Middle frontal gyrus (tissue), 1 donor: ENCODE measurements around the gene RGS17.
"Not testable (repeated sequence)": the region's sequence is repeated elsewhere in the genome, so short reads cannot be mapped to it uniquely, and the experiment has no call there.

ENCODE experiments used
- DNase-seq: peaks from one replicate; pipeline ENCODE4 v3.0.0-alpha.2; 2015; ENCODE audit warnings: low spot score; ENCODE audit errors: extremely low spot score

Gene RGS17, protein sequence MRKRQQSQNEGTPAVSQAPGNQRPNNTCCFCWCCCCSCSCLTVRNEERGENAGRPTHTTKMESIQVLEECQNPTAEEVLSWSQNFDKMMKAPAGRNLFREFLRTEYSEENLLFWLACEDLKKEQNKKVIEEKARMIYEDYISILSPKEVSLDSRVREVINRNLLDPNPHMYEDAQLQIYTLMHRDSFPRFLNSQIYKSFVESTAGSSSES

DNA sequence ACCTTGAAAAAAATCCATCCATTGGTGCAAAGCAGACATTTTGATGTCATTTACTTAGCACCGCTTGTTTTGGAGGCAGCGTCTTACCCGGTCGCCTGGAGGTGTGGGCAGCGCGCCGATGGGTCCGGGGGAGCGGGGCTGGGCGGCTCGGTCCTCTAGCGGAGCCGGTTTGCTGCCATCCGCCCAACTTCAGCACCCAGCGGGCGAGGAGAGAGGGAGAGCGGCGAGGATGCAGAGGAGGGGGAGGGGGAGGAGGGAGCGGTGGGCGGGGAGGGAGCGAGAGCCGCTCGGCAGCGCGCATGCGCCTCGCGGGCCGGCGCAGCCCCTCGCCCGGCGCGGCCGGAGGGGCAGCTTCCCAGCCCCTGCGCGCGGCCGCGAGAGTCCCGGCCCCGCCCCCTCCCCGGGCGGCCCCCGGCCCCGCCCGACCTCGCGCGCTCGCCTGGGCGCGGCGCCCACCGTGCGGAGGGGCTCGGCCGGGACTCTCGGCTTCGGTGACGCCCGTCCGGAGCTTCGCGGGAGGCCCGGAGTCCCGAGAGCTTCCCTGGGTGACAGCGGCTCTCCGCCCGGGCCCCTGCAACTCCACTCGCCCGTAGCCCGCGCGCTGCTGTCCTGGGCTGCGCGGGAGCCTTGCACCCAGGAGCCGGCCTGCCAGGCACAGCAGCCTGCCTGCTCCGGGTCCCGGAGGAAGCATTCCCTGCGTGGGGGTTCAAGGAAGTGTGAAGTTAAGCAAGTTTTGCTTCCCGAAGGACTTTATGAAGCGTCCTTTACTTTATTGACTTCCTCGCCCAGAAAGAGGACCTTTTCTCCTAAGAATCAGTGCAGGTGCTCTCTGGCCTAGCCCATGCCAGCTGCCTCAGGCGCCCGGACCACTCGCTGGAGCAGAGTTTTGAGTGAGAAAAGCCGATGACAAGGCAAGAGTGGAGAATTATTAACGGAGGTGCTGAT lies at the start of gene RGS17:
Gene RGS17 (minus strand): TSS at position 246 of the 945 bp plus-strand sequence. CDS start 87,264 bp downstream, outside the sequence.
- DNase-seq: no peak

DNA sequence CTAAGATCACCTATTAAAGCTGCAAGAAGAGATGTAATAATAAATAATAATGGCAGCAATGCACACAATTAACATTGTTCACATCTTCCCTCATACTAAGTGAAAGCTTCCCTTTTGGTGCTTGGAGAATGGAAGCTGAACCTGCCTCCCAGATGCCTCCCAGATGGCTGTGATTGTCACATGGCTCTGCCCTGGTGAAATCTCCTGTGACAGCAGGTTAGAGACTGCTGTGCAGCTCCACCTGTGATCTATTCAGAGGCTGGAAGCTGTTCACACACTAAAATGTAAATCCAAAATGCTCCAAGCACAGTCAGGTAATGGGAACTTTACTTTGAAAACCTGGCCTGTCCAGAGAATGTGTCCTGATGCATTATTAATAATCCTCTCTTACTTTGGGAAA lies 41.7 kb upstream of the RGS17 start:
- DNase-seq: no peak

DNA sequence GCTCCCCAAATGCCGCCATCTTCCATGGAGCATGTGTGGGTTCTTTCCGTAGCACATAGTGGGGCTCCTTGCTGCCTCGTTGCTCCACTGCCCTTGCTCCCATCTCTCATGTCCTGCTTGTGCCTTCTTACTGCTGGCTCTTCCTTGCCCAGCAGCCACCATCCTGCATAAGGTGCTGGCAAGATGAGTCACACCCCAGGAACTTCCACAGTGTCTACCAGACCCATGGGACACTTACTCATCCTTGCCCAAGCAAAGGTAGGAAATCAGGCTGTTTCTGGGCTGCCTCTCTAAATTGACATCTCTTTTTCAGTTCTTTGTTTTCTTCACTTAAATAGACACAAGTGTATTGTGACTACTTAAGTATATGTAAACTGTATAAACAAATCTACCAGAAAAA lies 39.4 kb upstream of the RGS17 start:
- DNase-seq: no peak

DNA sequence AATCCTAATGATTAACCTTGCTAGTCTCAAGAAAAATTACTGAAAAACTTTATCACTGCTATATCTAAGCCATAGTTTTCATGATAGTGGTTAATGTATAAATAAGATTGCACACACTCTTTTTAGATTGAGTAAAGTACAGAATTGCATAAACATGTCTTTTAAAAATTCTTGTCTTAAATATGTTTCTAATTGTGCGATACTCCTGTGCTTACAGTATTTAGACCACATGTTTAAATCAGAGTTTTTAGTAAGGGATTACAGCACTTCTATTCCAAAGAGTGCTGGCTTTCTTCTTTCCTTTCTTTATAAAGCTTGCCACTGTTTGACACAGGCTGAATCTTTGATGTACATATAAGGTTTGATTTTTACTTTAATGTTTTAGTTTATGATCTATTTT lies 36.8 kb upstream of the RGS17 start:
- no peak for DNase-seq

DNA sequence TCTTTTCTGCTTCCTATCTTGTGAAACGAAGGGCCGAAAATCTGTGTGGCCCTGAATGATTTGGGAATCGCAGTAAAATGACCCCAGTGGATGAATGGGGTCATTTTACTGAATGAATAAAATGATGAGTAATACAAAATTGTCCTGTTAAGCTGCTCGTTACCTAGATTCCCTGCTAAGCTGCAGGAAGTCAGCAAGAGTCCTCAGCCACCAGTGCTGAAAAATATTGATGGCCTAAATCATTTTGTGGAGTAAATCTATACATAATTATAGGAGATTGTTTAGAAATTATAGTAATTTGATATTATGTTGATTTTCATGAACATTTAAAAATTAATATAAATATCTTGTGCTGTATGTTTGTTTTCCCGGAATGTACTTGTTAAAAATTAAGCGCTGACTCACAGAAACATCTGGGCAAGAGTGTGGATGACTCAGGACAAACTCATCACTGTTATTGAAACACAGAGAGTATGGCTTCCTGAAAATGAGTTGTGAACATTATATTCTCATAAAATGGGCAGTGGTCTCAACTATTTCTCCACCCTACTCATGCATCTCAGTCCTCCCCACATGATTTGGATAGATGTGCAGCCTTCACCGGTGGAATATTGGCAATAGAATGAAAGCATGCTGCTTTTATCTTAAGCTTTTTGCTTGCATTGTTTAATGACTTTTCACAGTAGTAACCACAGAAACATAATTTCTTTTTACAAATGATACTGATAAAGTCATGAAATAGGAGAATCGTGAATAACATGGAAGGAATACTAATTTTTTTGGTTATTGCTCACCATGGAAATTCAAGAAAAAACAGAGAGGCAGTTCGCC lies 36.2 kb upstream of the RGS17 start:
- no peak for DNase-seq

DNA sequence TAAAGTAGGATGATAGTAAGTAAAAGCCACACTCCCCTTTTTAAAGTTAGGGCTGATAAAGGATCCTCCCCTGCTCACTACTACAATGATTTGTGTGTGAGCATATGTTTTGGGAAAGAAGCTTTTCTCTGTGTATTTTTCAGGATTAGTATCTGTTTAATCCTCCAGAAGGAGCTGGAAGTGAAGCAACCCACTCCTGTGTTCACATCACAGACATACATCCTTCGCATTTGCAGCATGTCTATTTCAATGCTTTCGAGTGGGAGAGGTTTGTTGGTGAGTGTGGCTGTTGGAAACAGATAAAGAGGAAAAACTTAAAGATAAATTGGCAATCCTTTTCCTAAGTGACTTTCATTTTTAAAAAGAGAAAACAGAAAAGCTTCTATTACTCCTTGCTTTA lies 31.6 kb upstream of the RGS17 start:
- DNase-seq: no peak

DNA sequence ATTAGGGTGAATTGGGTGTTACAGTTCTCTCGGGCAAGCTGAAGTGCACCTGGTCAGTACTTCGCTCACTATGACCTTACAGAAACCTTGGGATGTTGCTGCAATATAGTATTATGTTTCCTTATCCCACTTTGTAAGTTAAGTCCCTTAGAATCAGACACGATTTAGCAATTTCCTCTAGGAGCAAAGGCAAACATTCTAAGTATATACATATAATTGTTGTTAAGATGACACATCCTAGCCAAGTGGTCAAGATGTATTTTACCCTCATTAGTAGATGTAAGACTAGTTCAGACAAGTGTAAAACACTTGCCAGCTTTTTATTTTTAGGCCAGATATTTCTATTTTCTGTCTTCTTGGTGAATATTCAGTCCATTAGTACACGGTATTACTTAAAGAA lies 31.1 kb upstream of the RGS17 start:
- DNase-seq: no peak

DNA sequence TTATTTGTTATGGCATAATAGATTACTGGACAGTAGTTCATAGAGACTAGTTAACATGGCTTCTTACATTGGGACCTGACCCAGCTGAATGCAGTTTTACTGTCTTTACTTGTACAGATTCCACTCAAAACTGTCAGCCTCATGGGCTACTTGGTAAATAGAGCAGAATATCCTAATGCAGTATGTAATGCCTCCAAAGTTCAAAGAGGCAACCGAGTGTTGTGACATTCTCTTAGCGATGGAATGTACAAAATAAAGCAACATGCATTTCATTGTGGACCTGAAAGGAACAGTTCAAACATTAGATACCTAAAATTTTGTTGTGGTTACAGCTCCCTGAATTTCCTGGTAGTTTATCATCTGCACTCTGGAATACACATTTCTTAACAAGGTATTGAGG lies 29.1 kb upstream of the RGS17 start:
- no peak for DNase-seq

DNA sequence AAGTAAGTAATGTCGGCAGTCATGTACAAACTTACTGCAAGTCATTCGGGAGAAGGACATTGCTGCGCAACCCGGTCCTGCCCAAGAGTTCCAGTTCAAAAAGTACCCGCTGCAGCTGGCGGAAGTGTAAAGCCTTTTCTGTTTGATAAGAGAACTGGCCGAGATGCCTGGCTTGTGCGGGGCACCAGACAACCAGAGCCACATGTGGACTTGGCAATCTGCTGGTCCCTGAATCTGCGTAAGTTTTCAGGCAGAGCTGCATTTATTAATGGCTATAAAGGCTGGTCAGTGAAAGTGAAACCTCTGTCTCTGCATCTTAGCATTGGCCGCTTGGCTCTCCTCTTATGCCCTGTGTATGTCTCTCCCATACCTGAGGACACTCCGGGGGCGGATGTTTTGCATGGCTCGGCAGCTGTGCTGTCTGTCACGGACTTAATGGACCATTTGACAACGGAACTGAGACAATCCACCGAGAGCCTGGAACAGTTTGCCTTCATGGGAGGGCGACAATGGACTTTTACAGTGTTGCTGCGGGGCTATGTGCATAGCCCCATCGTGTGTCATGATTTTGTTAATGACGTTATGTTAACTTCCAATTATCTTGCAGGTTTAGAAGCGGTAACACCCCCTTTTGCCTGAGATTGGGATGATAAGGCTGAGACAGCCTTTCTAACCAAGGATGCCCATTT lies 19.8 kb upstream of the RGS17 start:
- no peak for DNase-seq

DNA sequence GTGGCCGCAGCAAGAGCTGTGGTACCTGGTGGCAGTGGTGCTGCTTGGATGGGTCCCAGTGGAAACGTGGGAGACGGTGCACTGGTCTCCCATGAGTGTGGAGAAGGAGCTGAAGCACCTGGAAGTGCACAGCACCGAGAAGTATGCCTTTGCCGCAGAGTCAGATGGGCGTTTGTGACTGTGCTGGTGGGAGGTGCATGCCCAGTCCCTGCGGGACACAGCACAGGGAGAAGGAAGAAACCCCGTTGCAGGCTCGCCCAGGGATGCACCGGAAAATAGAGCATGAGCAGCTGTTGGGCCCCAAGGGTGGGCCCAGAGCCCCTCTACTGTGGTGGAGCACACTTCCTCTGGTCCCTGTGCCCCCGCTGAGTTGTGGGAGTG lies 19.3 kb upstream of the RGS17 start:
- no peak for DNase-seq

DNA sequence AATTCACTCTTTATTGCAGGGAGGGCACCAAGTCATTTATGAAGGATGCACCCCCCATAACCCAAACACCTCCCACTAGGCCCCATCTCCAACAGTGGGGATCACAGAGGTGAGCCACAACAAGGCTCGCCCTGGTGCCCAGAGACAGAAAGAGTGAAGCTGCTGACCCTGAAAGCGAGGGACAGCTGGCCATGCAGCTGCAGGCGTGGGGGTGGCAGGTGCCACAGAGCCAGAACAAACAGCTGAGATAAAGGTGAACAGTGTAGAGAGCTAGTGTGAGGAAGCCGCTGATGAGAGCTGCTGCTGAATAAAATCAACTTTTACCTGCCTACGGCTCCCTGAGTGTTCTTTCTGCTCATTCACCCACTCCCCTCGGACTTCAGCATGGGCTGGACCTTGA lies 18.8 kb upstream of the RGS17 start:
- no peak for DNase-seq

DNA sequence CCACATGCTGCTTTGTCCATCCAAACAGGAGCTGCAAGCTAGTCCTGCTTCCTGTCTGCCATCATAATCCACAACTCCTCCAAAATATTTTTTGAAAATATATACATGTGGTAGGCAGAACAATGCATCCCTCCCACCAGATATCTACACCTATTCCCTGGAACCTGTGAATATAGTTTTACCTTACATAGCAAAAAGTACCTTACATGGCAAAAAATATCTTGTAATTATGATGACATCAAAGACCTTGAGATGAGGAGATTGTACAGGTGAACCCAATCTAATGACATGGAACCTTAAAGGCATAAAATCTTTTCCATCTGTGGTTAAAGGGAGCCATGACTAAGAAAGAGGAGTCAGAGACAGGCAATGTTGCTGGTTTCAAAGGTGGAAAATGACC lies 15.3 kb upstream of the RGS17 start:
- DNase-seq: no peak

DNA sequence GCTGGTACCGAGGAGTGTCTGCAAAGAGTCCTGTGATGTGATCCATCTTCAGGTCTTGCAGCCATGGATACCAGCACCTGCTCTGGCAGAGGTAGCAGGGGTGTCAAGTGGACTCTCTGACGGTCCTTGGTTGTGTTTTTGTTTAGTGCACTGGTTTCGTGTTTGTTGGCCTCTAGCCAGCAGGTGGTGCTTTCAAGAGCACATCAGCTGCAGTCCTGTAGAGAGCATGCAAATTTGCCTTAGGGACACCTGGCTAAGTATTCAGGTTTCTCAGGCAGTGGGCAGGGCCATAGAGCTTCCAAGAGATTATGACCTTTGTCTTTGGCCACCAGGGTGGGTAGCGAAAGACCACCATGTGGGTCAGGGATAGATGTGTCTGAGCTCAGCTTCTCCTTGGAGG lies 14.5 kb upstream of the RGS17 start:
- DNase-seq: no peak

DNA sequence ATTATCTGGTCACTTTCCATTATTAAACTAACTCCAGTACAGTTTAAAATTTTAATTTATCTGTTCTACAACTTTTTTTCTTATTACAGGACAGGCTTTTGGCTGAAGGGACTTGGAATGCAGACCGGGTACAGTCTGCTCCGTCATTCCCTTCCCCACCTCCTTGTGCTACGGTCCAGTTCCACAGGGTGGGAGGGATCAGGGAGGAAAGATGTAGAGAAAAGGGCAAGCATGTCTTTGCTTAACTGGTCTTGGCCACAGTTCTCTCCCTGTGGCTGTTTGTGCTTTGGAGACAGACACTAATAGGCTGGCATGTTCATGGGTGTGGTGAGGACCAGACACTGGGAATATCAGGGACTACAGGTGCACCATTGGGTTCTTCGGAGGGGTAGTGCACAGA lies 12.1 kb upstream of the RGS17 start:
- no peak for DNase-seq

DNA sequence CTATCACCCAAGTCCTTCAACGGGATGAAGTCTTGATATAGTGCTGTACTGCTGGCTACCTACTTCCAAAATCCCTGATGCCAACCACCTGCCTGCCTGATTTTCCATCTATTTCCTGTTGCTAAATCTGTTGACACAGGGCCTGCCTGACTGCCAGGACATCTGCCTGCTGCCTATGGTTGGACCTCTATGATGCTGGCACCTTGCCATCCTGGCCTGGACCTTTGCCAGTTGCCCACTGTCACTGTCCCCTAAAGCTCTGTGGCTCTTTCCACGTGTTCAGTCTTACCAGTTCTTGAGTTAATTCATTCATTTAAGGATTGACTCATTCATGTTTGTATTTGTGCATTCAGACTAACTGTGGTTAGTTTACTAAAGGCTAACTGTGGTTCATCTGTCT lies 9.2 kb upstream of the RGS17 start:
- no peak for DNase-seq

DNA sequence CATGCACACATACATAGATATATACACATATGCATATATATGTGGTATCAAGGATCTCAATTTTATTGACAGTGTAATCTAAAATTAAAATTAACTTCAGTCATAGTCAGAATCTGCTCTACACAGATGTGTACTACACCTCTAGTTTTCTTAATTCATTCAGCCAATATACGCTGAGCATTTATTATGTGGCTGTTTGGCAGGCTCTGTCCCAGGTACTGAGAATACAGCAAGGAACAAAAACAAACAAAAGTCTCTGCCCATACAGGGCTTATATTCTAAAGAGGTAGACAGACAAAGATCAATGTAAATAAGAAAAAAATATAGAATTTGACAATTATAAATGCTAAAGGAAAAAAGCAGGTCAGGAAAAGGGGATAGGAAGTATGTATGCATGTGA lies 7.8 kb upstream of the RGS17 start:
- no peak for DNase-seq

DNA sequence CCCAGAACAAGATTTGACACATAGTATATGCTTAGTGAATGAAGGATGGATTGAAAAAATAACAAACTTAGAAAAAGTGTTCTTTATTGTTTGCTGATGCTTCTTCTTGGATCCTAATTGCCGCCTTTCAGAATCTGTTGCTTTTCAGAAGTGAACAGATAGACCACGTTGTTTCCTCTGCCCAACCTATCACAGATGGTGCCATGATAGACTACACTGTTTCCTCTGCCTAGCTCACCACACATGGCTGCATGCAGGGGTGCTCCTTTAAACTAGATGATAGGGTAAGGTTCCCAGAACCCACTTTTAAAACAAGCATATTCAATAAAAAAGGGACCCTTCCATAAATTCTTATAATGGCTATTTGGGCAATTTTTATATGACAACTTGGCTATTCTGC lies 4.6 kb upstream of the RGS17 start:
- no peak for DNase-seq

DNA sequence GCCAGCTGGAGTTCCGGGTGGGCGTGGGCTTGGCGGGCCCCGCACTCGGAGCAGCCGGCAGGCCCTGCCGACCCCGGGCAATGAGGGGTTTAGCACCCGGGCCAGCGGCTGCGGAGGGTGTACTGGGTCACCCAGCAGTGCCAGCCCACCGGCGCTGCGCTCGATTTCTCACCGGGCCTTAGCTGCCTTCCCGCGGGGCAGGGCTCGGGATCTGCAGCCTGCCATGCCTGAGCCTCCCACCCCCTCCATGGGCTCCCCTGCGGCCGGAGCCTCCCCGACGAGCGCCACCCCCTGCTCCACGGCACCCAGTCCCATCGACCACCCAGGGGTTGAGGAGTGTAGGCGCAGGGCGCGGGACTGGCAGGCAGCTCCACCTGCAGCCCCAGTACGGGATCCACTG lies 2.6 kb upstream of the RGS17 start:
- DNase-seq: not testable (repeated sequence)

DNA sequence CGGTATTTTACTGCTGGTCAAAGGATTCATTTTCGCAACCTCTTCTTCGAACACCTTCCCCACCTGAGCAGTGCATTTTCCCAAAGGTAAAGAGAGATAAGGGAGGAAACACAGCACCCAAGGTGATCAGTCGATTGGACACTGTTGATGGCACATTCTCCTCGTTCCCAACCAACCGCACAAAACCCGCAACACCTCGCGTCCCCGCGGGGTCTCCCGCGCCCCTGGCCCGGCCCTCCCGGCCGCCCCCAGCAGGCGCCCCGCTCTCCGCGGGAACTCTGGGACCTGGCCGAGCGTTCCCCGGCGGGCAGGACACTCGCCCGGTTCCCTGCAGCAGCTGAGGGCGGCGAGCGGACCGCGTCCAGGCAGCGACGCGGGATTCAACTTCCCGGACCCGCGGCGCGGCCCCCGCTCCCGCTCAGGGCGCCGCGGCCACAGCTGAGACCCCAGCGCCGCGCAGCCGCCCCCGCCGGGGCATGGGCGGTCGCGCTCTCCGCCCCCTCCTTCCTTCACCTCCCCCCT lies 506 bp downstream of the RGS17 start:
- no peak for DNase-seq

DNA sequence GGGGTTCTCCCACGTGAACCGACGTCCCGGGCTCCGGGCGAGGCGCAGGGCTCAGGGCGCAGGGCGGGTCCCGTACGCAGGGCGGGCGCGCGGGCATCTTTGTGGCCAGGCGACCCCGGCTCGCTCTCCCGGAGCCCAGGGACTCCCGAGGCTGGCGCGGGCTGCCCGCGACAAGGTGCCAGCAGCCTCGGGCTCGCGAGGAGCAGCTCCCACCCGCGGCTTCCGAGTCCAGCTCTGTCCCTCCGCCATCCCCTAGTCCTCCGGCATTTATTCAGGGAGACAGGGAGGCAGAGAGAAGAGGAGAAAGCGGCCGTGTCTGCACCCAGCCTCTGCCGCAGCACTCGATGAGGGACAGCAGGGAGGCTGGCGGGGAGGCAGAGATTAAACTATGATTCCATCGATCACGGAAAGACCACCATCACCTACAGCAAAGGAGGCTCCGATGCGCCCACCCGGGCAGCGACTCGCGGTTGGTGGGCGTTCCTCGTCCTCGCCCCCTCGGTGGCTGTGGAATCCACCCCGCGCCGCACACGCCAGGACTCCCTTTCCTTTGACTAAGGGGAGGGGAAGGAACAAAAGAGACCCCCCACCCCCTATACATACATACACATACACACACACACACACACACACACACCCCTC lies 1.1 kb downstream of the RGS17 start:
- no peak for DNase-seq

DNA sequence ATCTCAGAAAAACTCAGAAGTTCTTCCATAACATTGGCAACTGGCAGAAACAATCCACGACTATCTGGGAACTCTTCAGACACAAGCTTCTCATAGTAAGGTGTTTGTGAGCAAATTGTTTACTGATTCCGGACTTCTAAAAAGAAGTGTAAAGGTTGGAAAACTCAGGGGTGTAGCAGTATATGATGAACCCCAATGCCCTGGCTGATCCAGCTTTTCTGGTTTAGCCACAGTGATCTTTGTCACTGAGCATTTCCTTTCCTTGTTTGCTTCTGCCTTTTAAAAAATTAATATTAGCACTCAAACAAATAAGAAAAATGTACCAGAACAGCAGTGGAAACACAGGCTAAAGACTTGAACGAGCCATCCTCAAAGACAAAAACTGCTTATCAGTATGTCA lies 4.9 kb downstream of the RGS17 start:
- no peak for DNase-seq
